CD4-positive, alpha-beta T cell treated with Interleukin-6 for 4 hours (primary cell): ENCODE measurements around the gene SLIT1.

Experiments used
- DNase-seq: peaks from one replicate; pipeline ENCODE4 v3.0.0-alpha.2; 2020; ENCODE audit warnings: mixed read lengths

SLIT1 gene

DNA sequence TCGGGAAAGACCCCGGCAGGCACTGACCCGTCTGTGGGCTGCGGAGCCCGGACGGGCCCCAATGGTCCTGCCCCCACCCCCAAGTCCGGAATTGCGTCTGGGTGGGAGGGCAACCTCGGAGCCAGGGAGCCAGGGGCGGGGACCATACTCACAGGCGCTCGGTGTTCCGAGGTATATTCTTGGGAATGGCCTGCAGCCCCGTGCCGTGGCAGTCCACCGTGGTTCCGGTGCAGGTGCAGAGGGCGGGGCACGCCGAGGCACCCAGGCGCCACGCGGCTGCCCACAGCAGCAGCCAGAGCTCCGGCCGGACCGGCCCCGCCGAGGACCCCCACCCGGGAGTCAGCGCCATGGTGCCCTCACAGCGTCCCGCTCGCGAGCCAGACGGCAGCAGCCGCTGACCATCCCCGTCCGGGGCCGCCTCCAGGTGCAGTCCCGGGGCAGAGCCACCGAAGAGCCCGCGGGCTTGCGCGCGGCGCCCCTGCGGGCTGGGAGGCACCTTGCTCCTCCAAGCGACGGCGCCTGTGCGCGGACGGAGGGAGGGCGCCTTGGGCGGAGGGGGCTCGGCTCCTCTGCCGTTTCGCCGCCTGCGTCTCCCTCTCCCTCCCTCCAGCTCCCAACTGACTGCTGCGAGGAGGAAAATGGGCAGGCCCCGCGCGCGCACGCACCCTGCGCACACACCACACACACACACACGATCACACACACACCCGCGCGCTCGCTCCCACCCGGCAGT lies at the start of gene SLIT1:
Gene SLIT1 (minus strand): TSS at position 634 of the 733 bp plus-strand sequence. CDS start 285 bp downstream, at position 349.
- DNase-seq: no peak

- no peak for DNase-seq
These were observed 49.6 kb upstream of the SLIT1 start for GRCh38 chr10:97235353-97235752.

- DNase-seq: no peak
These were observed 48.6 kb upstream of the SLIT1 start for GRCh38 chr10:97234400-97234799.

DNA sequence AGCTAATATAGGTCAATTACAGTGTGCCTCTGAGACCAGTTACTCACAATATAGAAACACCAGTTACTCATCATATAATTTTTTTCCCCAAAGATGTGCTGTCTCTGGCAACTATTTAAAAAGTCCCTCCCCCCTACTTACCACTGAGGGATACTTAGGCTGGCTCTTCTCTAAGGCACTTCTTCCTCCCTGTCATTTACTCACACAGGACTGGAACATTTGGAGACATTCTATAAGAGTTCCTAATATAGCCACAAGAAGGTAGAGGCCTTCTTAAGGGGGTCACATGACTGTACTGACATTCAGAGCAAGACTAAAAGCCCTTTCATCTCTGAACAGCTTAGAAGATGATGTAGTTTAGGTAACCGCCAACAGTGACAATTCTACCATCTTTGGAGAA lies 44.4 kb upstream of the SLIT1 start:
- DNase-seq: no peak

DNA sequence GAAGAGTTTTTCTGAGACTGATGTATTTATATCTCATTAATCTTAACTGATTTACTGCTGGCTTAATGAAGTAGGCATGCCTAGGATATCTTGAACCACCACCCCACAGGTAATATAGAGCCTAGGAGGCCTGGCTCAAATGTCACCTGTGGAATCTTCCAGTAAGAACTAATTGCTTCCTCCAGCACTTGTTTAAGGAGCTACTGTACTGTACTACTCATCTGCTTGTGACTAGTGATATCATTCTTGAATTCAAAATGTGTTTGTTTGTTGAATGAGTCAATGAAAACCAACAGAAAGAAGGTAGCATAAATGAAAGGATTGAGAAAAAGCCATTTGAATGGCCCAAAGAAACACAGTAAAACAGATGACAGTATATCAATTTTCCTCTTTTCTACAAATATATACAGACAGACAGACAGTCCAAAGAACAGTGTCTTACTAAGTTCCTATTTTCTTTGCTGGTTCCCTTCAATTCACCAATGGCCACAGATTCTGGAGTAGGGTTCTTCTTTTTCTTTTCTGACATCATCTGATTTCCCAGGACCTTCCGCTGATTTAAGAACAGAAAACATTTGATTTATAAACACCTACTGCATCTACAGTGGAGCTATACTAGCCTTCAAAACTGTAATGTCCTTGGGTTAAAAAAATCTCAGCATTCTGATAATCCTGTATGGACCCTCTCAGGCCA lies 43.7 kb upstream of the SLIT1 start:
- no peak for DNase-seq

- no peak for DNase-seq
These were observed 43.0 kb upstream of the SLIT1 start for GRCh38 chr10:97228775-97229157.

GRCh38 chr10:97228130-97228774 lies 42.5 kb upstream of the SLIT1 start:
- DNase-seq: no peak

- DNase-seq: no peak
These were observed 40.6 kb upstream of the SLIT1 start for GRCh38 chr10:97226398-97226797.

- DNase-seq: no peak
These were observed 39.0 kb upstream of the SLIT1 start for GRCh38 chr10:97224483-97225435.

- DNase-seq: no peak
These were observed 36.7 kb upstream of the SLIT1 start for GRCh38 chr10:97222326-97222961.

GRCh38 chr10:97220355-97220754 lies 34.6 kb upstream of the SLIT1 start:
- no peak for DNase-seq

GRCh38 chr10:97217299-97217698 lies 31.5 kb upstream of the SLIT1 start:
- DNase-seq: no peak

- no peak for DNase-seq
These were observed 30.0 kb upstream of the SLIT1 start for GRCh38 chr10:97215619-97216260.

- DNase-seq: no peak
These were observed 27.7 kb upstream of the SLIT1 start for GRCh38 chr10:97213431-97213830.

DNA sequence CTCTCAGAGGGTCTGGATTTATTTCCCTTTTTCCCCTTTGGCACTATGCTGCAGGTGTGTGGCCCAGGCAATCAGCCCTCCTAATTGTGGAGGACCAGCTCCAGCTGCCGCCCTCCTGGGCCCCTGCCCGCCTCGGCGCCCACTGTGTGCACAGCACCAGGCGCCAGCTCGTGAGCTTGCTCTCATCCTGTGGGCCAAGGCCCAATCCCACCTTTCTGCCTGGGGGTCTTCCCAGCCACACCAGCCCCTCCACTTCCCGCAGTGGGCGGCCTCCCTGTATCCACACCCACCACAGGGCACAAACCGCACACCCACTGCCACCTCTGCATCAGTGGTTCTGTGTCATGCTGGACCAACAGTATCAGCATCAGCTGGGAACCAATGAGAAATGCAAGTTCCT lies 25.5 kb upstream of the SLIT1 start:
- no peak for DNase-seq

DNA sequence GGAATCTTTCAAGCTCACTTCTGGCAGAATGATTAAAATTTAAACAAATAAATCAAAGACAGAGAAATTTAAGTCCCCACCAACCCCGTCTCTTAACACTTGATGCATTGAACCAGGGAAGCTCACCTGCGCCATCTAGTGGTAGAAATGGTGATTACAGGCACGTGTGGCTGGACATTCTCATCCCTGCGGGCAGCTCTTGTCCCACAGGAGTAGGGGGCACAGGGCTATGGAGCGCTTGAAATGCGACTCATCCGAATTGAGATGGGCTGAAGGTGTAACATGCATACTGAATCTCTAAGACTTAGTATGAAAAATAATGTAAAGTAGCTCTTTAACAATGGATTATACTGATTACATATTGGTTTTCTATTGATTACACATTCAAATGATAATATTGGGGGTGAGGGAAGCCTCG lies 24.8 kb upstream of the SLIT1 start:
- peak; percentile 73 for DNase-seq

DNA sequence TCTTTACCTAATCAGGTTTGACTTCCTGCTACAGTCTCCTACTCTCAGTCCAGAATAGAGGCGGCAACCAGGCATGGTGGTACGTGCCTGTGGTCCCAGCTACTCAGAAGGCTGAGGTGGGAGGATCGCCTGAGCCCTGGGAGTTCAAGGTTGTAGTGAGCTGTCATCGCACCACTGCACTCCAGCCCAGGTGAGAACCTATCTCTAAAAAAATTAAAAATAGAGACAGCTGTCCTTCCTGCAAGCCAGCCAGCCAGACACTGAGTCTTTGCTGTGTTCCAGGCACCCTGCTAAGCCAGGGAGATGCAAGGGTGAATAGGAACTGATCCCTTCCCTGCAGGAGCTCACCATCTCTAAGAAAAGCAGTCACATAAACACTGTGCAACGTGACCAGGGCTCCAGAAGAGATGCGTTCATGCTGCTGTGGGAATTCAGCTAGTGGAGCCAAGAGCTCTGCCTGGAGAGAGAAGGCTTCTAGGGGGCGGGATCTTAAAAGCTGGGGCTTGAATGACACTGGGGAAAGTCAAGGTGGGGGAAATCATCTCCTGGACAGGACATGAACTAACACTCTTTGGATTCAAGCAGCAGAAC lies 22.1 kb upstream of the SLIT1 start:
- DNase-seq: no peak

GRCh38 chr10:97207131-97207530 lies 21.4 kb upstream of the SLIT1 start:
- DNase-seq: no peak

- DNase-seq: no peak
These were observed 19.3 kb upstream of the SLIT1 start for GRCh38 chr10:97204826-97205679.

GRCh38 chr10:97203220-97203619 lies 17.5 kb upstream of the SLIT1 start:
- no peak for DNase-seq
